ENCODE data around the gene HOXA3.

GRCh38 chr7:27141137-27141922 lies 11.1 kb downstream of the HOXA3 start:
- TF ChIP-seq CTCF (conservative IDR thresholded peaks at IDR 0.05) (no peak), EZH2 (IDR thresholded peaks at IDR 0.05; ENCODE audit: low read depth) (no peak)
